MCF 10A (cell line): ENCODE results near the gene SGCD. TPM values are rescaled to one million over a fixed set of nuclear protein-coding genes. Genes with fewer than 3 reads are reported as not detected.

ENCODE experiments used
- BruUV-seq: library from RNA; stranded (reverse); fragments of 400-500 nt; replicated peaks from 2 replicates; lab custom pipeline; 2021; lab: Mats Ljungman, UMichigan
- CTCF ChIA-PET: fragments of 300-600 bp; sonication (Branson Sonifier 250); formaldehyde crosslinking; extraction: SDS; loops from one replicate; lab custom pipeline; 2021; ENCODE audit warnings: antibody characterized with exemption, inconsistent platforms; lab: Yijun Ruan, JAX
- POLR2A ChIA-PET: fragments of 300-600, 350-650 bp; sonication (Branson Sonifier 250); formaldehyde crosslinking; extraction: SDS; loops from one replicate; lab custom pipeline; 2020; ENCODE audit warnings: antibody characterized with exemption, inconsistent platforms; lab: Yijun Ruan, JAX
- DNase-seq: peaks from one replicate; pipeline ENCODE4 v3.0.0-alpha.2; 2018; ENCODE audit not compliant: unreplicated experiment
- H3K27ac Mint-ChIP-seq: one replicate; pipeline ENCODE4 v1.8.0; 2022; ENCODE audit warnings: mild to moderate bottlenecking, low read depth, mixed read lengths; ENCODE audit not compliant: unreplicated experiment
- H3K27me3 Mint-ChIP-seq: one replicate; pipeline ENCODE4 v1.8.0; 2022; ENCODE audit warnings: mixed read lengths; ENCODE audit not compliant: insufficient read depth, unreplicated experiment
- H3K36me3 Mint-ChIP-seq: one replicate; pipeline ENCODE4 v1.8.0; 2022; ENCODE audit warnings: mild to moderate bottlenecking, moderate library complexity, mixed read lengths; ENCODE audit not compliant: insufficient read depth, unreplicated experiment
- H3K4me1 Mint-ChIP-seq: one replicate; pipeline ENCODE4 v1.8.0; 2022; ENCODE audit warnings: mixed read lengths; ENCODE audit not compliant: insufficient read depth, unreplicated experiment
- H3K4me3 Mint-ChIP-seq: one replicate; pipeline ENCODE4 v1.8.0; 2022; ENCODE audit warnings: mild to moderate bottlenecking, moderate library complexity, mixed read lengths; ENCODE audit not compliant: unreplicated experiment
- H3K9me3 Mint-ChIP-seq: one replicate; pipeline ENCODE4 v1.8.0; 2022; ENCODE audit warnings: mixed read lengths; ENCODE audit not compliant: unreplicated experiment
- intact Hi-C: fragments of 100-400 bp; cut with micrococcal nuclease; formaldehyde crosslinking; loops from 2 replicates; pipeline ENCODE4 v1.14.1; 2022
- total RNA-seq: library from RNA; stranded (reverse); gene quantifications from 2 replicates; pipeline ENCODE4 v1.2.3, GENCODE V29; 2022
- TF ChIP-seq, protein P1 (sequence below): fragments of 200-600 bp; IDR thresholded peaks from one replicate; pipeline ENCODE4 v1.8.0; 2022; ENCODE audit warnings: antibody characterized with exemption, mild to moderate bottlenecking; ENCODE audit not compliant: unreplicated experiment

Gene SGCD
- total RNA-seq, 1 experiment from 2014 or later: 0.14 TPM

DNA sequence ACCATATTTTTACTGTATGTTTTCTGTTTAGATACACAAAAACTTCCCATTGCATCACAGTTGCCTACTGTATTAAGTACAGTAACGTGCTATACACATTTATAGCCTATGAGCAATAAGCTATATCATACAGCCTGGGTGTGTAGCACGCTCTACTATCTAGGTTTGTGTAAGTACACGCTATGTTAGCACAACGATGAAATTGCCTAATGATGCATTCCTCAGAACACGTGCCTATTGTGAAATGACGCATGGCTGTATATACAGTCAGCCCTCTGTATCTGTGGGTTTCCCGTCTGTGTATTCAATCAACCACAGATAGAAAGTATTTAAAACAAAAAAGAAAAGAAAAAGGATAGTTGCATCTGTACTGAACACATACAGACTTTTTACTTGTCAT is 64.2 kb downstream of the SGCD start:
- intact Hi-C loops: loop anchor here (2.0 to 10.0 kb wide), 4 partner anchors 30 to 744 kb away; no protein-coding TSS in a partner anchor
- H3K27ac Mint-ChIP-seq: no peak overlapping the region
- H3K4me1 Mint-ChIP-seq: peaks cover 43% of the 10 kb centered on the region
- no peak overlapping the region for H3K4me3 Mint-ChIP-seq
- no TSS peak for BruUV-seq
- H3K27me3 Mint-ChIP-seq: no peaks in the 10 kb centered on the region
- H3K9me3 Mint-ChIP-seq: no peaks in the 10 kb centered on the region
- ChIA-PET CTCF (interaction anchor here (1.7 kb wide), 1 partner anchor 84 kb away, joined by 5 read pairs; no protein-coding TSS in a partner anchor), POLR2A (interaction anchor here (1.0 to 2.9 kb wide), 6 partner anchors 10 to 87 kb away, joined by 3 to 15 read pairs (median 7); no protein-coding TSS in a partner anchor)
- no peaks in the 10 kb centered on the region for H3K36me3 Mint-ChIP-seq
- TF ChIP-seq, protein P1, sequence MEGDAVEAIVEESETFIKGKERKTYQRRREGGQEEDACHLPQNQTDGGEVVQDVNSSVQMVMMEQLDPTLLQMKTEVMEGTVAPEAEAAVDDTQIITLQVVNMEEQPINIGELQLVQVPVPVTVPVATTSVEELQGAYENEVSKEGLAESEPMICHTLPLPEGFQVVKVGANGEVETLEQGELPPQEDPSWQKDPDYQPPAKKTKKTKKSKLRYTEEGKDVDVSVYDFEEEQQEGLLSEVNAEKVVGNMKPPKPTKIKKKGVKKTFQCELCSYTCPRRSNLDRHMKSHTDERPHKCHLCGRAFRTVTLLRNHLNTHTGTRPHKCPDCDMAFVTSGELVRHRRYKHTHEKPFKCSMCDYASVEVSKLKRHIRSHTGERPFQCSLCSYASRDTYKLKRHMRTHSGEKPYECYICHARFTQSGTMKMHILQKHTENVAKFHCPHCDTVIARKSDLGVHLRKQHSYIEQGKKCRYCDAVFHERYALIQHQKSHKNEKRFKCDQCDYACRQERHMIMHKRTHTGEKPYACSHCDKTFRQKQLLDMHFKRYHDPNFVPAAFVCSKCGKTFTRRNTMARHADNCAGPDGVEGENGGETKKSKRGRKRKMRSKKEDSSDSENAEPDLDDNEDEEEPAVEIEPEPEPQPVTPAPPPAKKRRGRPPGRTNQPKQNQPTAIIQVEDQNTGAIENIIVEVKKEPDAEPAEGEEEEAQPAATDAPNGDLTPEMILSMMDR: no peak
- DNase-seq: peak; percentile 97

DNA sequence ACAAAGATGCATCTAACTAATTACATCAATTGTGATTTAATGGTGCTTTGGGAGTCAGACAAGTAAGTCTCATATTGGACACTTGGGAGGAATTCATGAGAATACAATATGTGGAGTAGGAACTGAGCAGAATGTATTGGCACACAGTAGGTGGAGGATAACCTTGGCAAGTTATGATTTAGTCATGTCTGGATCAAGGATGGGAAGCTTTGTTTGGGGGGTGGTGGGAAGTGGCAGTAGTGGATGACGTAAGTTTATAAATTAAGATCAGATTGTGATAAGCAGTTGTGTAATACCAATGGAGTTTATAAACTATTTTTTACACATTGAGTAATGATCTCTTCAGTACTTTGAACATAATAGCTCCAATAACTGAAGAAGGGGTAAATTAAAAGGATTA is 67.0 kb downstream of the SGCD start:
- H3K9me3 Mint-ChIP-seq: no peaks in the 10 kb centered on the region
- H3K36me3 Mint-ChIP-seq: no peaks in the 10 kb centered on the region
- H3K27me3 Mint-ChIP-seq: no peaks in the 10 kb centered on the region
- TF ChIP-seq, protein P1: no peak
- peaks cover 54% of the 10 kb centered on the region for H3K4me1 Mint-ChIP-seq
- DNase-seq: no peak
- no peak overlapping the region for H3K4me3 Mint-ChIP-seq
- POLR2A ChIA-PET: interaction anchor here (0.6 to 1.4 kb wide), 3 partner anchors 27 to 312 kb away, joined by 3 read pairs; no protein-coding TSS in a partner anchor
- no peak overlapping the region for H3K27ac Mint-ChIP-seq
- no TSS peak for BruUV-seq
- intact Hi-C loops: loop anchor here (10.0 kb wide), 2 partner anchors 449 to 741 kb away; no protein-coding TSS in a partner anchor
- CTCF ChIA-PET: interaction anchor here (0.8 to 2.1 kb wide), 5 partner anchors 13 to 1945 kb away, joined by 3 to 6 read pairs (median 3); no protein-coding TSS in a partner anchor

DNA sequence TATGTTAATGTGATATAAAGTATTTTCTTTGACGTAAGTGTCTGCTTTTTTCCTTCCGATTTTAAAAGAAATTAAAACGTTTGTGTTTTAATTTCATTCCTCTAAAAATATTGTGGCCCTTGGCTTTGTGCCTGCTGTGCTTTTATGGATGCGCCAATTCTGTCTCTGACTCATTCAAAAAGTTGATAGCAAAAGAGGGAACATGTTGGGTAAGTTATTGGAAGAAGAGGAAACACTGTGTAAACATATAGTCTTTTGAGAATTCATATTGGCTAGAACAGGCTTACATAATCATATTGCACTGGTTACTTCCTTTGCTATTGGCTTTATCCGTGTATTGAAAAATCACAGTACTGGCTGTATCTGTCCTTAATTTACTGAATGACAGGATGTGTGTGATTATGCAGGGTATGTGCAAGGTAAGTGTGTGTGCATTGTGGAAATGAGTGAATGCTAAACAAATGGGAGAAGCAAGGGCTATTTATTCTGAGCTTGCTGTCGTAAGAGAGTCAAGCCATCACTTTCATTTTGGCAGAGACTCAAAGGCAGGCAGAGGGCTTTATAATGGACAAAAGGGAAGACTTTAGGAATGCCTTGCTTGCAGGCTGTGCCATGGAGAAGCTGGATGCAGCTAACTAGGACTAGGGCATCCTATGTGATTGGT is 67.8 kb downstream of the SGCD start:
- TF ChIP-seq, protein P1: no peak
- Mint-ChIP-seq H3K27me3 (no peaks in the 10 kb centered on the region), H3K4me3 (no peak overlapping the region)

DNA sequence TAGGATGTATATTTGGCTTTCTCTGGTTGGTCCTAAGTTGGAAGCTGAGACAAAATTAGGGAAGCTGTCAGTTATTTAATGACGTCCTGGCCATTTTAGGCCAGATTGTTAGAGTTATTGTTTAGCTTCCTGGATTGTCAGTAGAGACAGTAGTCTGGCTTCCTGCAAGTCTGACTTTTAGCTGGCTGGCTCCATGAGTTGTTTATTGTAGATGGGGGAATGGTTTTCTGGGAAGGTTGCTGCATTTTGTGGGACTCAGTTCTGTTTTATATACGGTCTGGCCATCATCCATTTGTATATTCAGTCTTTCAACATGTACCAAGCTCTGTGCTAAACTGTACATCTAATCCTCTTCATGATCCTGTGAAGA is 68.3 kb downstream of the SGCD start:
- Mint-ChIP-seq H3K4me3 (no peak overlapping the region), H3K36me3 (no peaks in the 10 kb centered on the region), H3K4me1 (peaks cover 54% of the 10 kb centered on the region), H3K27ac (no peak overlapping the region), H3K9me3 (no peaks in the 10 kb centered on the region), H3K27me3 (no peaks in the 10 kb centered on the region)
- CTCF ChIA-PET: interaction anchor here (0.6 to 2.1 kb wide), 5 partner anchors 36 to 1256 kb away, joined by 3 to 6 read pairs (median 4); no protein-coding TSS in a partner anchor
- TF ChIP-seq, protein P1: no peak
- POLR2A ChIA-PET: interaction anchor here (0.6 to 1.6 kb wide), 9 partner anchors 10 to 113 kb away, joined by 3 to 7 read pairs (median 4); no protein-coding TSS in a partner anchor
- intact Hi-C loops: loop anchor here (10.0 kb wide), 2 partner anchors 450 to 740 kb away; no protein-coding TSS in a partner anchor
- no peak for DNase-seq
- BruUV-seq: no TSS peak

More for the DNA sequence above, 67.8 kb downstream of the SGCD start:
- no TSS peak for BruUV-seq
- peak; percentile 79 for DNase-seq
- Mint-ChIP-seq H3K4me1 (peaks cover 54% of the 10 kb centered on the region), H3K36me3 (no peaks in the 10 kb centered on the region), H3K27ac (no peak overlapping the region), H3K9me3 (no peaks in the 10 kb centered on the region)
- intact Hi-C loops: loop anchor here (10.0 kb wide), 2 partner anchors 450 to 740 kb away; no protein-coding TSS in a partner anchor
- POLR2A ChIA-PET: interaction anchor here (0.6 to 1.6 kb wide), 7 partner anchors 10 to 312 kb away, joined by 3 to 7 read pairs (median 3); no protein-coding TSS in a partner anchor
- CTCF ChIA-PET: interaction anchor here (0.6 to 2.1 kb wide), 6 partner anchors 14 to 451 kb away, joined by 3 to 6 read pairs (median 3); no protein-coding TSS in a partner anchor
